Sigmoid colon (tissue), 7 donors: ENCODE results near the gene EFNA5. TPM values are rescaled to one million over a fixed set of nuclear protein-coding genes. Genes with fewer than 3 reads are reported as not detected.

ENCODE experiments used
- DNase-seq: peaks from one replicate; pipeline ENCODE4 v3.0.0-alpha.2; 2019
- H3K27ac ChIP-seq, 4 donors: fragments of 200-600 bp; sonication (generic); one replicate each; pipeline ENCODE4 v1.5.1; 2016 to 2019; ENCODE audit warnings: mild to moderate bottlenecking in 1 of 4
- H3K27me3 ChIP-seq, 3 donors: fragments of 200-600 bp; sonication (generic); one replicate each; pipeline ENCODE4 v1.5.1; 2019; ENCODE audit warnings: mild to moderate bottlenecking in 1 of 3
- H3K36me3 ChIP-seq, 4 donors: fragments of 200-600 bp; sonication (generic); one replicate each; pipeline ENCODE4 v1.5.1; 2016 to 2019
- H3K4me1 ChIP-seq, 4 donors: fragments of 200-600 bp; sonication (generic); one replicate each; pipeline ENCODE4 v1.5.1; 2017 to 2019
- H3K4me3 ChIP-seq, 4 donors: fragments of 200-600 bp; sonication (generic); one replicate each; pipeline ENCODE4 v1.5.1; 2017 to 2019; ENCODE audit warnings: mild to moderate bottlenecking in 2 of 4, moderate library complexity in 1 of 4
- H3K9me3 ChIP-seq, 4 donors: fragments of 200-600 bp in 3 of 4; sonication (generic) in 3 of 4; one replicate each; pipeline versions ENCODE4 v1.5.1 to v1.6.1; 2013 to 2019
- CTCF ChIP-seq, 4 experiments: fragments of 450-650 bp in 3 of 4; fragments of 200-600 bp in 1 of 4; IDR thresholded peaks; one replicate each; pipeline ENCODE4 v1.5.1; 2016 to 2019; ENCODE audit warnings: antibody characterized with exemption in 4 of 4, mild to moderate bottlenecking in 3 of 4, moderate library complexity in 2 of 4
- EP300 ChIP-seq, 4 donors: sonication (generic); formaldehyde crosslinking; IDR thresholded peaks; one replicate each; pipeline ENCODE4 v1.6.1; 2017; ENCODE audit warnings: antibody characterized with exemption in 4 of 4
- POLR2A ChIP-seq, 2 donors: fragments of 450-650 bp; IDR thresholded peaks; one replicate each; pipeline ENCODE4 v1.6.1; 2016; ENCODE audit warnings: antibody characterized with exemption in 2 of 2, mild to moderate bottlenecking in 2 of 2, moderate library complexity in 2 of 2
- POLR2AphosphoS5 ChIP-seq, 4 donors: sonication (generic); formaldehyde crosslinking; IDR thresholded peaks; one replicate each; pipeline ENCODE4 v1.6.1; 2017; ENCODE audit warnings: antibody characterized with exemption in 4 of 4
- WGBS, 2 donors: extraction: QIAGEN DNeasy Blood & Tissue Kit; methylation state at CpG; one replicate each; pipeline ENCODE4 v1.1.7; 2013; 5-methylcytosine and 5-hydroxymethylcytosine counted together
- intact Hi-C: fragments of 100-400 bp; cut with DNase I; formaldehyde crosslinking; loops from one replicate; pipeline ENCODE4 v1.15.1; 2023
- polyA plus RNA-seq, 3 donors: library from polyadenylated mRNA; stranded (reverse); fragments of 200-250 nt; gene quantifications; one replicate each; pipeline ENCODE4 v1.2.3, GENCODE V29; 2013
- total RNA-seq, 4 donors: library from RNA; depleted of rRNA; stranded (reverse); fragments of >200 nt; gene quantifications; one replicate each; pipeline ENCODE4 v1.1.0, GENCODE V29; 2016
- donor health status: healthy with polysubstance abuse.
- donor health status: Bipolar disorder and iron deficiency.
- donor health status: healthy.

Gene EFNA5
- total and polyA plus RNA-seq, 7 donors = 0.60 to 10.8 (median 6.8) TPM

GRCh38 chr5:107633171-107633901, 37.4 kb downstream of the EFNA5 start:
- TF ChIP-seq POLR2A (IDR thresholded peaks at IDR 0.05) (no peak), EP300 (IDR thresholded peaks at IDR 0.05) (no peak), CTCF (IDR thresholded peaks at IDR 0.05) (no peak), POLR2AphosphoS5 (IDR thresholded peaks at IDR 0.05) (no peak)
- H3K9me3 ChIP-seq = no peaks in the 10 kb centered on the region
- no peak overlapping the region for H3K27ac ChIP-seq
- H3K4me3 ChIP-seq = no peak overlapping the region
- no peaks in the 10 kb centered on the region for H3K36me3 ChIP-seq
- H3K27me3 ChIP-seq = no peaks in the 10 kb centered on the region
- 86 to 87% methylated on average over 11 of the region's 11 CpGs for WGBS, 2 donors
- intact Hi-C loops = no loop called here
- peaks cover 0 to 9% (median 0%) of the 10 kb centered on the region in 4 donors for H3K4me1 ChIP-seq
- DNase-seq = no peak

- H3K4me3 ChIP-seq = no peak overlapping the region
These were observed 38.9 kb downstream of the EFNA5 start for GRCh38 chr5:107631805-107632362.

GRCh38 chr5:107630184-107630583, 40.6 kb downstream of the EFNA5 start:
- WGBS, 2 donors = 17 to 77% methylated on average over 2 of the region's 2 CpGs
- Histone ChIP-seq H3K27me3 (no peaks in the 10 kb centered on the region), H3K36me3 (no peaks in the 10 kb centered on the region), H3K4me1 (peaks cover 0 to 9% (median 0%) of the 10 kb centered on the region in 4 donors), H3K27ac (no peak overlapping the region), H3K4me3 (no peak overlapping the region), H3K9me3 (no peaks in the 10 kb centered on the region)
- no peak for TF ChIP-seq POLR2A (IDR thresholded peaks at IDR 0.05)
- no peak for TF ChIP-seq POLR2AphosphoS5 (IDR thresholded peaks at IDR 0.05)
- TF ChIP-seq EP300 (IDR thresholded peaks at IDR 0.05) = no peak
- no peak for TF ChIP-seq CTCF (IDR thresholded peaks at IDR 0.05)
- DNase-seq = no peak
- intact Hi-C loops = no loop called here

More at GRCh38 chr5:107631805-107632362, 38.9 kb downstream of the EFNA5 start:
- no peak overlapping the region for H3K27ac ChIP-seq
- no peaks in the 10 kb centered on the region for H3K36me3 ChIP-seq
- no peak for DNase-seq
- 74 to 92% methylated on average over 4 of the region's 4 CpGs for WGBS, 2 donors
- intact Hi-C loops = no loop called here
- no peaks in the 10 kb centered on the region for H3K9me3 ChIP-seq
- H3K4me1 ChIP-seq = peaks cover 0 to 9% (median 0%) of the 10 kb centered on the region in 4 donors
- TF ChIP-seq EP300 (IDR thresholded peaks at IDR 0.05) (no peak), POLR2AphosphoS5 (IDR thresholded peaks at IDR 0.05) (no peak), CTCF (IDR thresholded peaks at IDR 0.05) (no peak), POLR2A (IDR thresholded peaks at IDR 0.05) (no peak)
- no peaks in the 10 kb centered on the region for H3K27me3 ChIP-seq

- H3K4me1 ChIP-seq = no peaks in the 10 kb centered on the region
- no peaks in the 10 kb centered on the region for H3K36me3 ChIP-seq
- H3K9me3 ChIP-seq = no peaks in the 10 kb centered on the region
- H3K27ac ChIP-seq = no peak overlapping the region
- whole genome bisulfite sequencing, 2 donors = 95 to 100% methylated on average over 1 of the region's 1 CpG
- intact Hi-C loops = no loop called here
- no peaks in the 10 kb centered on the region for H3K27me3 ChIP-seq
- TF ChIP-seq EP300 (IDR thresholded peaks at IDR 0.05) = no peak
- TF ChIP-seq POLR2A (IDR thresholded peaks at IDR 0.05) = no peak
- TF ChIP-seq CTCF (IDR thresholded peaks at IDR 0.05) = no peak
- no peak for TF ChIP-seq POLR2AphosphoS5 (IDR thresholded peaks at IDR 0.05)
- H3K4me3 ChIP-seq = no peak overlapping the region
- DNase-seq = no peak
These were observed 46.5 kb downstream of the EFNA5 start for GRCh38 chr5:107624235-107624634.
